ENCODE data around the gene TNFRSF25. TPM values are rescaled to one million over a fixed set of nuclear protein-coding genes. Genes with fewer than 3 reads are reported as not detected.

TNFRSF25 gene
- total and polyA plus RNA-seq, 2 experiments from 2014 or later, result 3.1 to 5.6 TPM

DNA sequence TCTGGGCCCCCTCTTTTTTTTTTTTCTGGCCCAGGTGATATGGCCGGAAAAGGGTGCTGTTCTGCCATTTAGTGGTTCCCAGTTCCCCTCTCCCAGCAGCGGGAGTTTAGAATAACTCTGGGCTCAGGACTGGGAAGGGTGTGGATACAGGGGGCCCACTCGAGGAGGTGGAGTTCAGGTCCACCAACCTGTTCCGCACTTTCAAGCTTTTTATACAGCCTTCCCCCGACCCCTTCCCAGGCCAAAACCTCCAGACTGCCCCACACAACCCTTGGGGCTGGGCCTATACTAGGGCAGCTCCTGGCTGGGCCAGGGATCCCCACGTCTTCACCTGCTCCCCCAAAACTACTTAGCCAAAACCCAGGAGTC lies 25.1 kb upstream of the TNFRSF25 start:
- Histone ChIP-seq H3K27ac (peak overlapping the region; percentile 76), H3K4me1 (ENCODE audit: insufficient read depth) (peaks cover 16% of the 10 kb centered on the region), H4K20me1 (ENCODE audit: insufficient read depth) (no peaks in the 10 kb centered on the region), H3K27me3 (replicated peaks; ENCODE audit: insufficient read depth) (no peaks in the 10 kb centered on the region), H3K9me2 (ENCODE audit: insufficient read depth) (no peaks in the 10 kb centered on the region), H3F3A (ENCODE audit: insufficient read depth) (peaks cover 15% of the 10 kb centered on the region; the same call in 1 of the 2 replicates), H3K36me3 (ENCODE audit: low read depth) (no peaks in the 10 kb centered on the region), H3K79me2 (ENCODE audit: insufficient read depth) (no peaks in the 10 kb centered on the region), H3K4me2 (ENCODE audit: unreplicated experiment) (peak overlapping the region; percentile 92), H3K9ac (peak overlapping the region; percentile 70), H2AFZ (peak overlapping the region; percentile 97), H3K9me3 (ENCODE audit: low read depth) (no peaks in the 10 kb centered on the region), H3K4me3 (peak overlapping the region; percentile 85)
- WGBS, 2 experiments (ENCODE audit: low coverage in 1 of 2, low lambda C conversion rate in 2 of 2, missing lambda C conversion rate in 2 of 2), result 87 to 90% methylated on average over 6 of the region's 6 CpGs
- DNase-seq, result no peak
- TF ChIP-seq EZH2 (IDR thresholded peaks at IDR 0.05; ENCODE audit: insufficient read depth, poor library complexity, severe bottlenecking) (no peak), EZH2phosphoT487 (IDR thresholded peaks at IDR 0.05; ENCODE audit: insufficient read depth, low read depth) (no peak)
- in situ Hi-C loops (cut with MboI), result no loop called here

DNA sequence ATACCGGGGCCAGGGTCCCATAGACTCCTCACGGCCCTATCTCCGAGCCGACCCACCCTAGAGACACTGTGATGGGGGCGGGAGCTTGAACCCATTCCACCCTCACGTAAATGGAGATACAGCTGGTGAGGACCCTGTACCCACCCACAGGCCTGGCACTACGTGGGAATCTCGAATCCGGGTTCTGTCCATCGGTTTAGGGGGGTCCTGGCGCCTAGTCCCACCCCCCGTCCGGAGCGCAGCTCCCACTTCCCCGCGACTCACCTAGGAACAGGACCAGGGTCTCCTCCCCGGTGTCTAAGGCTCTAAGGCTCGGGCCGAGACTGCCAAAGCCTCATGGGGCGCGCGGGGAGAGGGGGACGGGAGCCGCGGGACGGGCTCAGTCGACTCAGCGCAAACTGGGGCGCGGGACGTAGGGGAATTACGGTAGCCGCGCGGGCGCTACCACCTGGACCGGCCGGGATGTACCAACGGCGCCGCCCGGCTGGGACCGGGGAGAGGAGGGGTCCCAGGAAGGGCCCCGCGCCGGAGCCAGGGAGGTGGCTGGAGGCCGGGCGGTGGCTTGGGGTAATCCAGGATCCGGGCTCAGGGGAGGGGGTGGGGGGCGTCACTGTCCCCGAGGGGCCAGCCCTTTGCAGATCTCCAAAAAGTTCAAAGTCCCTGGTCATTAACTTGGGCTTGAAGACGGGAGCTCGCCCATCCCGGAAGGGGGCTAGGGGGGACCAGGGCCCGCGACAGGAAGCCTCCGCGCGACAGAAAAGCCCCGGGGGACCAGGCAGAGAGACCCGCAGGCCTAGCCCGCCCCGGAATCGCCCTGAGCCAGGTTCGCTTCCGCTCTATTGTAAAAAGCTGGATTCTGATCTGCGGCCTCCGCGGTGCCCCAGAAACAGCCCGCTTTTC lies 24.5 kb upstream of the TNFRSF25 start:
- no peaks in the 10 kb centered on the region for H3K9me3 ChIP-seq (ENCODE audit: low read depth)
- peak overlapping the region; percentile 70 for H3K9ac ChIP-seq
- peak overlapping the region; percentile 85 for H3K4me3 ChIP-seq
- peaks cover 16% of the 10 kb centered on the region for H3K4me1 ChIP-seq (ENCODE audit: insufficient read depth)
- no peaks in the 10 kb centered on the region for H3K27me3 ChIP-seq (replicated peaks; ENCODE audit: insufficient read depth)
- 8 to 10% methylated on average over 60 to 68 of the region's 70 CpGs for WGBS, 2 experiments (ENCODE audit: low coverage in 1 of 2, low lambda C conversion rate in 2 of 2, missing lambda C conversion rate in 2 of 2)
- peaks cover 15% of the 10 kb centered on the region; the same call in 1 of the 2 replicates for H3F3A ChIP-seq (ENCODE audit: insufficient read depth)
- TF ChIP-seq EZH2phosphoT487 (IDR thresholded peaks at IDR 0.05; ENCODE audit: insufficient read depth, low read depth) (no peak), EZH2 (IDR thresholded peaks at IDR 0.05; ENCODE audit: insufficient read depth, poor library complexity, severe bottlenecking) (no peak)
- H3K36me3 ChIP-seq (ENCODE audit: low read depth), result no peaks in the 10 kb centered on the region
- no peaks in the 10 kb centered on the region for H3K79me2 ChIP-seq (ENCODE audit: insufficient read depth)
- in situ Hi-C loops (cut with MboI), result no loop called here
- peak overlapping the region; percentile 76; the same call in 1 of the 2 replicates for H3K27ac ChIP-seq
- H3K4me2 ChIP-seq (ENCODE audit: unreplicated experiment), result peak overlapping the region; percentile 92
- H4K20me1 ChIP-seq (ENCODE audit: insufficient read depth), result no peaks in the 10 kb centered on the region
- peak; percentile 85 for DNase-seq
- H3K9me2 ChIP-seq (ENCODE audit: insufficient read depth), result no peaks in the 10 kb centered on the region
- H2AFZ ChIP-seq, result peak overlapping the region; percentile 97

DNA sequence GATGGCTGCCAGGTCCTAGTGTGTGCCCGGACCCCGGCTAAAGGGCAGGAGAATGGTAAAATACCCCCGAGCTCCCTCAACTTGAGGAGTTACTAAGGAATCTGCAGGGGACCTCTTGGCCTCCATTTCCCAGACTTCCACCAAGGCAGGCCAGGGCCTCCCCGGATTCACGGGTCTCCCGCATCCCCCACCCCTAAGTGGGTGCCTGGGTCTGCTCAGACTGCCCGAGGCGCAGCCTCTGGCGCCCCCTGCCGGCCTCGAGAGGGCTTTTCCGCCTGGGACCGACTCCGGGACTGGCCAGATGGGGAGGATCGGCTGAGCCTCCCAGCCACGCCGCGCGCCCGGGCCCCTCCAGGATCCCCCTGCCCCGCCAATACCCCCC lies 23.8 kb upstream of the TNFRSF25 start:
- in situ Hi-C loops (cut with MboI), result no loop called here
- Histone ChIP-seq H3K36me3 (ENCODE audit: low read depth) (no peaks in the 10 kb centered on the region), H3K4me1 (ENCODE audit: insufficient read depth) (peaks cover 16% of the 10 kb centered on the region), H3K9me2 (ENCODE audit: insufficient read depth) (no peaks in the 10 kb centered on the region), H3K79me2 (ENCODE audit: insufficient read depth) (no peaks in the 10 kb centered on the region), H3K4me2 (ENCODE audit: unreplicated experiment) (peak overlapping the region; percentile 92), H3F3A (ENCODE audit: insufficient read depth) (peaks cover 15% of the 10 kb centered on the region; the same call in 1 of the 2 replicates), H3K27ac (no peak overlapping the region), H3K9ac (peak overlapping the region; percentile 70), H3K9me3 (ENCODE audit: low read depth) (no peaks in the 10 kb centered on the region), H3K27me3 (replicated peaks; ENCODE audit: insufficient read depth) (no peaks in the 10 kb centered on the region), H2AFZ (peak overlapping the region; percentile 97), H4K20me1 (ENCODE audit: insufficient read depth) (no peaks in the 10 kb centered on the region), H3K4me3 (peak overlapping the region; percentile 85)
- 11 to 16% methylated on average over 14 to 21 of the region's 21 CpGs for WGBS, 2 experiments (ENCODE audit: low coverage in 1 of 2, low lambda C conversion rate in 2 of 2, missing lambda C conversion rate in 2 of 2)
- peak; percentile 79 for DNase-seq
- TF ChIP-seq EZH2 (IDR thresholded peaks at IDR 0.05; ENCODE audit: insufficient read depth, poor library complexity, severe bottlenecking) (no peak), EZH2phosphoT487 (IDR thresholded peaks at IDR 0.05; ENCODE audit: insufficient read depth, low read depth) (no peak)

DNA sequence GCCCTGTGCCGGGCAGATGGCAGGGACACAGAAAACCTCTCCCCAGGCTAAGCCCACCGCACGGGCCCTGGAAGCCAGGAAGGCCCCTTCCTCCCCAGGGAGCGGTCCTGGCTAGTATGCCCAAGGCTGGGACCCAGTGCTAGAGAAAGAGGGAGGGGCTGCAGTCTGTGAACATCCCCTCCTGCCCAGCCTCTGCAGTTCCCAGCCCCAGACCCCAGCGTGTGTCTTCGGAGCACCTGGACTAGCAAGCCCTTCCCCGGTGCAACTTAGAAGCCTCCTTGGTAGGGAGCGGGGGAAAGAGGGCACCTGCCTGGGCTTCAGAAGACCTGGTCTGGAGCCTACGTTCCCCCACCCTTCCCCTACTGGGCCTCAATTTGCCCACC lies 23.4 kb upstream of the TNFRSF25 start:
- Histone ChIP-seq H4K20me1 (ENCODE audit: insufficient read depth) (no peaks in the 10 kb centered on the region), H3K9me3 (ENCODE audit: low read depth) (no peaks in the 10 kb centered on the region), H3K27ac (no peak overlapping the region), H3K36me3 (ENCODE audit: low read depth) (no peaks in the 10 kb centered on the region), H3K9ac (no peak overlapping the region), H3K4me1 (ENCODE audit: insufficient read depth) (peaks cover 16% of the 10 kb centered on the region), H3K4me2 (ENCODE audit: unreplicated experiment) (peak overlapping the region; percentile 92), H3F3A (ENCODE audit: insufficient read depth) (peaks cover 15% of the 10 kb centered on the region; the same call in 1 of the 2 replicates), H3K79me2 (ENCODE audit: insufficient read depth) (no peaks in the 10 kb centered on the region), H3K4me3 (no peak overlapping the region), H3K9me2 (ENCODE audit: insufficient read depth) (no peaks in the 10 kb centered on the region), H3K27me3 (replicated peaks; ENCODE audit: insufficient read depth) (no peaks in the 10 kb centered on the region), H2AFZ (no peak overlapping the region)
- in situ Hi-C loops (cut with MboI), result no loop called here
- no peak for DNase-seq
- TF ChIP-seq EZH2 (IDR thresholded peaks at IDR 0.05; ENCODE audit: insufficient read depth, poor library complexity, severe bottlenecking) (no peak), EZH2phosphoT487 (IDR thresholded peaks at IDR 0.05; ENCODE audit: insufficient read depth, low read depth) (no peak)
- WGBS, 2 experiments (ENCODE audit: low coverage in 1 of 2, low lambda C conversion rate in 2 of 2, missing lambda C conversion rate in 2 of 2), result 68 to 71% methylated on average over 9 of the region's 9 CpGs
